Karpas-422 (cell line): ENCODE data around the gene NOS1AP. TPM values are rescaled to one million over a fixed set of nuclear protein-coding genes. Genes with fewer than 3 reads are reported as not detected.

ENCODE experiments used
- DNase-seq: peaks from one replicate; pipeline ENCODE4 v3.0.0-alpha.2; 2015
- H2AFZ ChIP-seq: fragments of 200-600 bp; sonication (generic); 2 replicates; pipeline ENCODE4 v1.6.1; 2014; ENCODE audit warnings: antibody characterized with exemption, low read length, mixed read lengths
- H3K27ac ChIP-seq: fragments of 200-600 bp; sonication (generic); 2 replicates; pipeline ENCODE4 v1.5.1; 2014; ENCODE audit warnings: mild to moderate bottlenecking, low read length, moderate library complexity
- H3K27me3 ChIP-seq: fragments of 200-600 bp; sonication (generic); 2 replicates; pipeline ENCODE4 v1.6.1; 2014; ENCODE audit warnings: low read length, mixed read lengths
- H3K36me3 ChIP-seq: fragments of 200-600 bp; sonication (generic); 2 replicates; pipeline ENCODE4 v1.6.1; 2014; ENCODE audit warnings: low read length, mixed read lengths; ENCODE audit not compliant: insufficient read depth
- H3K4me1 ChIP-seq: fragments of 200-600 bp; sonication (generic); 2 replicates; pipeline ENCODE4 v1.6.1; 2014; ENCODE audit warnings: mild to moderate bottlenecking, low read length, mixed read lengths
- H3K4me2 ChIP-seq: fragments of 200-600 bp; sonication (generic); 2 replicates; pipeline ENCODE4 v1.6.1; 2014; ENCODE audit warnings: low read length, low read depth, mild to moderate bottlenecking; ENCODE audit not compliant: poor library complexity, severe bottlenecking
- H3K4me3 ChIP-seq: fragments of 200-600 bp; sonication (generic); 2 replicates; pipeline ENCODE4 v1.5.1; 2014; ENCODE audit warnings: mild to moderate bottlenecking, antibody characterized with exemption, low read length, mixed read lengths
- H3K79me2 ChIP-seq: fragments of 200-600 bp; sonication (generic); 2 replicates; pipeline ENCODE4 v1.6.1; 2014; ENCODE audit warnings: mild to moderate bottlenecking, low read length, mixed read lengths
- H3K9ac ChIP-seq: fragments of 200-600 bp; sonication (generic); 2 replicates; pipeline ENCODE4 v1.6.0; 2014; ENCODE audit warnings: low read length
- H3K9me2 ChIP-seq: fragments of 200-600 bp; sonication (generic), shearing (Covaris generic); replicated peaks from 2 replicates; pipeline ENCODE4 v1.6.0; 2014; ENCODE audit warnings: mild to moderate bottlenecking, low read length, moderate library complexity; ENCODE audit not compliant: insufficient read depth
- H3K9me3 ChIP-seq: fragments of 300-700, 200-600 bp; sonication (generic); 2 replicates; pipeline ENCODE4 v1.6.1; 2014; ENCODE audit warnings: low read length, mixed read lengths
- H4K20me1 ChIP-seq: fragments of 200-600 bp; sonication (generic); 2 replicates; pipeline ENCODE4 v1.6.1; 2014; ENCODE audit warnings: mild to moderate bottlenecking, antibody characterized with exemption, low read length, low read depth; ENCODE audit not compliant: insufficient read depth
- total RNA-seq: library from RNA; depleted of rRNA; stranded (reverse); fragments of >200 nt; shearing (Covaris generic); gene quantifications from 2 replicates; pipeline ENCODE4 v1.2.3, GENCODE V29; 2014; ENCODE audit warnings: low replicate concordance

The NOS1AP gene
- total RNA-seq, 1 experiment from 2014 or later = not detected

- no peaks in the 10 kb centered on the region for H3K27me3 ChIP-seq
- H3K4me2 ChIP-seq = no peak overlapping the region
- no peak overlapping the region for H3K9ac ChIP-seq
- H3K4me3 ChIP-seq = no peak overlapping the region
- H3K9me2 ChIP-seq = no peaks in the 10 kb centered on the region
- DNase-seq = no peak
- H2AFZ ChIP-seq = no peak overlapping the region
- peaks cover 7% of the 10 kb centered on the region for H3K4me1 ChIP-seq
- H3K79me2 ChIP-seq = no peaks in the 10 kb centered on the region
- no peaks in the 10 kb centered on the region for H4K20me1 ChIP-seq
- no peaks in the 10 kb centered on the region for H3K36me3 ChIP-seq
- H3K27ac ChIP-seq = no peak overlapping the region
- no peaks in the 10 kb centered on the region for H3K9me3 ChIP-seq
These were observed 319.7 kb downstream of the NOS1AP start for GRCh38 chr1:162389021-162389818.

- Histone ChIP-seq H4K20me1 (no peaks in the 10 kb centered on the region), H3K4me1 (peaks cover 7% of the 10 kb centered on the region), H2AFZ (no peak overlapping the region), H3K4me3 (no peak overlapping the region), H3K9me3 (no peaks in the 10 kb centered on the region), H3K27ac (no peak overlapping the region), H3K9me2 (no peaks in the 10 kb centered on the region), H3K79me2 (no peaks in the 10 kb centered on the region), H3K36me3 (no peaks in the 10 kb centered on the region), H3K4me2 (no peak overlapping the region), H3K27me3 (no peaks in the 10 kb centered on the region), H3K9ac (no peak overlapping the region)
- DNase-seq = no peak
These were observed 320.5 kb downstream of the NOS1AP start for GRCh38 chr1:162389971-162390370.

- Histone ChIP-seq H2AFZ (no peak overlapping the region), H3K36me3 (no peaks in the 10 kb centered on the region), H3K4me3 (no peak overlapping the region), H3K4me1 (peaks cover 7% of the 10 kb centered on the region), H3K9me3 (no peaks in the 10 kb centered on the region), H4K20me1 (no peaks in the 10 kb centered on the region), H3K27me3 (no peaks in the 10 kb centered on the region), H3K4me2 (no peak overlapping the region), H3K27ac (no peak overlapping the region), H3K9ac (no peak overlapping the region), H3K79me2 (no peaks in the 10 kb centered on the region), H3K9me2 (no peaks in the 10 kb centered on the region)
- DNase-seq = no peak
These were observed 321.1 kb downstream of the NOS1AP start for GRCh38 chr1:162390396-162391185.

DNA sequence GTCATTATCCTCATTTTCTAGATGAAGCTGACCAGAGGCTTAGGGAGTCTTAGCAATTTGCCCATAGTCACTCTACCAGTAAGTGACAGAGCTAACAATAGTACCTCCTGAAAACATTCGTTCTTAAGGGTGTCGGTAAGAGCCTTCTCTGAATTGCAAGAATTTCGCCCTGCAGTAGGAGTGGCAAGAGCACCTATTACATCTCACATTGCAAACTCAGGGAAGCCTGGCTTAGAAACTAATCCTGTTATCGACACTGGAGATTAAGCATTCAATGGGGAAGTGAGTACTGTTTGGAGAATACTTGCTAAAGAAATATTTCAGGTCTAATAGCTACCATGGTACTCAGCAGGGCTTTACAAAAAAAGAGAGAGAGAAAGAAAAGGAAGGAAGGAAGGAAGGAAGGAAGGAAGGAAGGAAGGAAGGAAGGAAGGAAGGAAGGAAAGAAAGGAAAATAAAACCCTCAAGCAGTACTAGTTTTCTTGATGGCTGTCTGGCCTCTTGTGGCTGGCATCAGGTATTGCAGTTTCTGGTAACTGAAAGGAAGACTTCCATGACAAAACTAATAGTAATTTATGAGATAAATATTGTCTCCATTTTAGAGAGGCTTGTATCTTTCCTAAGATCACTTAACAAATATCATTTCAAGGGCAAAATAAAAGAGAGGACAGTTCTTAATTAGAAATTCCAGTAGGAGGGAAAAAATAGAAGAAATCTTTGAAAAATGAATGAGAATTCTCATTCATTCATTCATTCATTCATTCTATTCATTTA is 322.5 kb downstream of the NOS1AP start:
- no peaks in the 10 kb centered on the region for H3K79me2 ChIP-seq
- H2AFZ ChIP-seq = no peak overlapping the region
- no peaks in the 10 kb centered on the region for H4K20me1 ChIP-seq
- H3K4me3 ChIP-seq = no peak overlapping the region
- peak; percentile 80 for DNase-seq
- no peak overlapping the region for H3K4me2 ChIP-seq
- H3K27ac ChIP-seq = no peak overlapping the region
- peaks cover 7% of the 10 kb centered on the region for H3K4me1 ChIP-seq
- no peaks in the 10 kb centered on the region for H3K9me3 ChIP-seq
- no peak overlapping the region for H3K9ac ChIP-seq
- H3K36me3 ChIP-seq = no peaks in the 10 kb centered on the region
- no peaks in the 10 kb centered on the region for H3K9me2 ChIP-seq
- H3K27me3 ChIP-seq = no peaks in the 10 kb centered on the region

DNA sequence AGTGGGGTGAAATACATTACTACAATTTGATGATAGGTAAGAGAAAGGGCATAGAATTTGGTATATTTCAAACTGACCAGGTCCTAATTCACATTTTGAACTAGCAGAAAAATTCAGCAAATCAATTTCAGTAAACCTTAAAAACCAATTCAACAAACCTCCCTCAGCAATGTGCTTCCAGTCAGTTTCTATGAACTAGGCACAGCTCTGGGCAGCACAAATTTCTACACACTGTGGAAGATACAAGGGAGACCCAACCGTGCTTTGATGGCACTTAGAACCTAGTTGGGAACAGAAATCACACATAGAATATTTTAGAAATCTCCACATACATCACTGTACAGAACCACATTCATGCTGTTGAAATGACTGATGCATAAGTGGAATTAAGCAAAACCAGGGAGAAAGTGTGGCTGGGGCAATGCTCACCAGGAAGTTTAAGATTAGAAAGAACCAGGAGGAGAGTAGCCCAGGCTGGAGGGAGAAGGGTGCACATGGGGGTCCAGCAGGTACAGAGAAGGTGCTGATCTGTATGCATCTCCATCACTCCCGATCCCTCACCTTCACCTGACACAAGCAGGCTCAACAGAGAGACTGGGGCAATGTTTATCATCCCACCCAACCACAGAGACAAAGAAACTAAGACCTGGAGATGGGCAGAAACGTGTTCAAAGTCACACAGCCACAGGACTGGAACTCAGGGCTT is 326.9 kb downstream of the NOS1AP start:
- Histone ChIP-seq H3K36me3 (no peaks in the 10 kb centered on the region), H3K9me3 (no peaks in the 10 kb centered on the region), H3K9ac (no peak overlapping the region), H3K4me2 (no peak overlapping the region), H3K79me2 (no peaks in the 10 kb centered on the region), H3K9me2 (no peaks in the 10 kb centered on the region), H3K27me3 (no peaks in the 10 kb centered on the region), H2AFZ (no peak overlapping the region), H3K4me3 (no peak overlapping the region), H3K27ac (no peak overlapping the region), H4K20me1 (no peaks in the 10 kb centered on the region), H3K4me1 (peaks cover 7% of the 10 kb centered on the region)
- no peak for DNase-seq

DNA sequence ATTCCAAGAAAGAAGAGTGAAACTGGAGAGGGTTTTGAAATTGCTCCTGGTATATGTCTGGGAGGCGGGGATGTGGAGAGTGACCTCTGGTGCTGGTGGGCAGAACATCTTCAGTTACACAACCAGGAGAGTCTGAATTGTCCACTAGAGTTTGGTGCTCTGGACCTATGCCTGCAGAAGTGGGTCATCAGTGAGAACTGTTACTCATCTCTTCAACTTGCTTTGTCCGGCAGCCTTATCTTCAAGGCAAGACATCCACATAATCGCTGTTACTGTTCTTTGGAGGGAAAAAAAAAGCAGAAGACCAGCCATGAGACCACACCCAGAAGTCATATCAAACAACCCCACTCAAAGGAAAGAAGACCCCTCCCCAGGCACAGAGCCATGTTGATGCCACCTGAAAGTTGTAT is 327.6 kb downstream of the NOS1AP start:
- Histone ChIP-seq H4K20me1 (no peaks in the 10 kb centered on the region), H3K9me3 (no peaks in the 10 kb centered on the region), H3K27ac (no peak overlapping the region), H3K4me3 (no peak overlapping the region), H3K36me3 (no peaks in the 10 kb centered on the region), H3K9me2 (no peaks in the 10 kb centered on the region), H3K27me3 (no peaks in the 10 kb centered on the region), H3K9ac (no peak overlapping the region), H3K79me2 (no peaks in the 10 kb centered on the region), H2AFZ (no peak overlapping the region), H3K4me2 (no peak overlapping the region), H3K4me1 (peaks cover 7% of the 10 kb centered on the region)
- no peak for DNase-seq

- Histone ChIP-seq H3K36me3 (no peaks in the 10 kb centered on the region), H3K27me3 (no peaks in the 10 kb centered on the region), H3K4me2 (no peak overlapping the region), H2AFZ (no peak overlapping the region), H3K79me2 (no peaks in the 10 kb centered on the region), H3K9ac (no peak overlapping the region), H3K4me3 (no peak overlapping the region), H4K20me1 (no peaks in the 10 kb centered on the region), H3K27ac (no peak overlapping the region), H3K4me1 (no peaks in the 10 kb centered on the region), H3K9me3 (no peaks in the 10 kb centered on the region), H3K9me2 (no peaks in the 10 kb centered on the region)
- DNase-seq = no peak
These were observed 328.6 kb downstream of the NOS1AP start for GRCh38 chr1:162397943-162398560.
